Mucosa of descending colon (tissue), 3 donors: Measurements from ENCODE around the gene MAPK8IP3. TPM values are rescaled to one million over a fixed set of nuclear protein-coding genes. Genes with fewer than 3 reads are reported as not detected.

ENCODE experiments used
- ATAC-seq: fragments of 200-7000 bp; cut with Tn5 transposase; one replicate; pipeline ENCODE4 v1.9.1; 2020; ENCODE audit warnings: mild to moderate bottlenecking, moderate library complexity
- DNase-seq, 3 donors: peaks; one replicate each; pipeline ENCODE4 v3.0.0-alpha.2; 2020
- H3K36me3 ChIP-seq: fragments of 200-600 bp; one replicate; pipeline ENCODE4 v1.8.0; 2021; ENCODE audit warnings: low read depth, mild to moderate bottlenecking
- H3K4me1 ChIP-seq: fragments of 200-600 bp; one replicate; pipeline ENCODE4 v1.8.0; 2021; ENCODE audit warnings: low read depth, mild to moderate bottlenecking
- H3K4me3 ChIP-seq: fragments of 200-600 bp; one replicate; pipeline ENCODE4 v1.8.0; 2021; ENCODE audit warnings: mild to moderate bottlenecking
- H3K9me3 ChIP-seq: fragments of 200-600 bp; one replicate; pipeline ENCODE4 v1.8.0; 2021; ENCODE audit warnings: mild to moderate bottlenecking
- CTCF ChIP-seq: fragments of 200-600 bp; IDR thresholded peaks from one replicate; pipeline ENCODE4 v1.8.0; 2022; ENCODE audit warnings: antibody characterized with exemption, mild to moderate bottlenecking
- intact Hi-C, 2 donors: fragments of 100-400 bp; cut with DNase I in 1 of 2; cut with micrococcal nuclease in 1 of 2; formaldehyde crosslinking; loops; one replicate each; pipeline versions ENCODE4 v1.11.0 to v1.11.1; 2022; cut with DNase I, micrococcal nuclease
- total RNA-seq, 3 donors: library from RNA; stranded (reverse); fragmentation: NEBNext Ultra II Directional in 2 of 3; extraction: Animal tissue kit (Norgen Biotek cat#: 25700) in 2 of 3; gene quantifications; one replicate each; pipeline versions ENCODE4 v1.2.1 to v1.2.4, GENCODE V29; 2021 to 2023
- donor health status: DM: no; HTN: no; CAD: no; lungs with moderate emphysema.
- donor health status: DM: no; HTN: no; CAD: no.
- donor health status: DM: no; HTN: yes; CAD: no.

MAPK8IP3 gene
- total RNA-seq, 3 donors from 2014 or later: 76.2 to 82.5 (median 79.4) TPM

DNA sequence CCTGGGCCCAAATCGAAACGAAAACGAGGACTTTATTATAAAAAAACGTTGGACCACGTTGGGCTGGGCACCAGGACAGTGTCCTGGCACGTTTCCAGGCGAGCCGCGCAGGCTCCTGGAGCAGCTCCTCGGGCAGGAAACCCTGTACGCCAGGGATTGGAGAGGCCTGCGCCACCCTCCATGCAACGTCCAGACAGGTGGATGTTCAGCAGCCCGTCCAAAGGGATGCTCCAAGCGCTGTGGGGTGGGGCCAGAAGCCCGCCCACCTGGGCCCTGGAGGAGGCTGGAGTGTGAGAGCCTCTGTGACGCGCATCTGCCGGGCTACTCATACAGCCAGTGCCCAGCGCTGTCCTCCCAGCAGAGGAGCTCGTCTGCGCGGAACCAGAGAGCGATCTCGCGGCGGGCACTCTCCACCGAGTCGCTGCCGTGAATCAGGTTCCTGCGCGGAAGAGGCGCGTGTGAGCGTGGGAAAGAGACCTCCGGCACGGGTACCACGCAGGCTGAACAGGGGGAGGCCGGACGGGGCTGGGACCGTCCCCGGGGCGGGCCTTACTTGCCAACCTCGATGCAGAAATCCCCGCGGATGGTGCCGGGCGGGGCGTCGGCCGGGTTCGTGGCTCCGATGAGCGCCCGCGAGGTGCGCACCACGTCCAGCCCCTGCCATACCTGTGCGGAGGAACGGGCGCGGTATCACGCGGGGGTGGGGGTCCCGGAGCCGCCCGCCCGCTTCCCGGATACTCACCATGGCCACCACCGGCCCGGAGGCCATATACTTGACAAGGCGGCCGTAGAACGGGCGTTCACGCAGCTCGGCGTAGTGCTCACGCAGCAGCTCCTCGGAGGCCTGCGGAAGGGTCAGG, 64.6 kb downstream of the MAPK8IP3 start:
- DNase-seq (peak; percentile 75 to 88 (median 82)), ATAC-seq (peak; percentile 39)
- Histone ChIP-seq H3K9me3 (no peaks in the 10 kb centered on the region), H3K36me3 (no peaks in the 10 kb centered on the region), H3K4me1 (peaks cover 31% of the 10 kb centered on the region), H3K4me3 (peak overlapping the region; percentile 75)
- intact Hi-C loops: no loop called here
- TF ChIP-seq CTCF: no peak

- H3K9me3 ChIP-seq: no peaks in the 10 kb centered on the region
- ATAC-seq (peak; percentile 61), DNase-seq (peak; percentile 89 to 91 (median 91))
- intact Hi-C loops: no loop called here
- peak within 1 kb of the TSS; percentile 89 for H3K4me3 ChIP-seq
- no peaks in the 10 kb centered on the region for H3K36me3 ChIP-seq
- TF ChIP-seq CTCF: no peak
- H3K4me1 ChIP-seq: peaks cover 31% of the 10 kb centered on the region
Measured at GRCh38 chr16:1771188-1771863, 65.3 kb downstream of the MAPK8IP3 start, which contains the start of gene NME3. TSS of gene NME3 (minus strand) at chr16:1771543. CDS start at chr16:1771534, 9 bp downstream.

- Histone ChIP-seq H3K36me3 (no peaks in the 10 kb centered on the region), H3K4me1 (peaks cover 31% of the 10 kb centered on the region), H3K4me3 (peak overlapping the region; percentile 89), H3K9me3 (no peaks in the 10 kb centered on the region)
- DNase-seq: peak in 1 of 3 donors; percentile 49
- no peak for TF ChIP-seq CTCF
- intact Hi-C loops: no loop called here
- no peak for ATAC-seq
Measured at GRCh38 chr16:1771864-1772361, 65.9 kb downstream of the MAPK8IP3 start.

DNA sequence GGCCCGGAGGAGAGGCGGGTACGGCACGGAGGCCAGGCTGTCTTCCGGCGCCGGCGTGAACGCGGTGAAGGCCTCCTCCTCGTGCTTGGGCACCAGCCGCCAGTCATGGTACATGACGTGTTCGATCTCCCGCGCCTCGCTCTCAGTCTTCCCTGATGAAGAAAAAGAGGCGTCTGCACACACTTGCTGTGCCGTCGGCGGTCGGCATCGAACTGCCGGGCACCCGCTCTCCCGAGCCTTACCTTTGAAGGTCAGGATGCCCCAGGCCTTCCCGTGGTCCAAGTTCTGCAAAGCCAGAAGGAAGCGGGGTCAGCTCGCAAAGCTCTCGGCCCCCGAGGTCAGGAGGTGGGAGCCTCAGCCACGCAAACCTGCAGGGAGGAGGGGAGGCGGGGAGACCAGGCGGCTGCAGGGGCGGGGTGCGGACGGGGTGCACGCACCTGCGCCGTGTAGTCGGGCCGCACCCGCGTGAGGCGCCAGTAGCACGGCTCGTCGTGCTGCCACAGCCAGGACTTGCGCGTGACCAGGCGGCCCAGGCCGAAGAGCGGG, 66.4 kb downstream of the MAPK8IP3 start, which contains the start of gene EME2:
Gene EME2, plus strand, starts transcription at position 449 of the 546 bp plus-strand sequence. CDS start 418 bp downstream, outside the sequence.
- Histone ChIP-seq H3K36me3 (peaks cover 2% of the 10 kb centered on the region), H3K4me3 (peak within 1 kb of the TSS; percentile 89), H3K9me3 (no peaks in the 10 kb centered on the region), H3K4me1 (peaks cover 31% of the 10 kb centered on the region)
- TF ChIP-seq CTCF: no peak
- intact Hi-C loops: no loop called here
- DNase-seq (peak in 2 of 3 donors; percentile 59 to 77), ATAC-seq (peak; percentile 27)

DNA sequence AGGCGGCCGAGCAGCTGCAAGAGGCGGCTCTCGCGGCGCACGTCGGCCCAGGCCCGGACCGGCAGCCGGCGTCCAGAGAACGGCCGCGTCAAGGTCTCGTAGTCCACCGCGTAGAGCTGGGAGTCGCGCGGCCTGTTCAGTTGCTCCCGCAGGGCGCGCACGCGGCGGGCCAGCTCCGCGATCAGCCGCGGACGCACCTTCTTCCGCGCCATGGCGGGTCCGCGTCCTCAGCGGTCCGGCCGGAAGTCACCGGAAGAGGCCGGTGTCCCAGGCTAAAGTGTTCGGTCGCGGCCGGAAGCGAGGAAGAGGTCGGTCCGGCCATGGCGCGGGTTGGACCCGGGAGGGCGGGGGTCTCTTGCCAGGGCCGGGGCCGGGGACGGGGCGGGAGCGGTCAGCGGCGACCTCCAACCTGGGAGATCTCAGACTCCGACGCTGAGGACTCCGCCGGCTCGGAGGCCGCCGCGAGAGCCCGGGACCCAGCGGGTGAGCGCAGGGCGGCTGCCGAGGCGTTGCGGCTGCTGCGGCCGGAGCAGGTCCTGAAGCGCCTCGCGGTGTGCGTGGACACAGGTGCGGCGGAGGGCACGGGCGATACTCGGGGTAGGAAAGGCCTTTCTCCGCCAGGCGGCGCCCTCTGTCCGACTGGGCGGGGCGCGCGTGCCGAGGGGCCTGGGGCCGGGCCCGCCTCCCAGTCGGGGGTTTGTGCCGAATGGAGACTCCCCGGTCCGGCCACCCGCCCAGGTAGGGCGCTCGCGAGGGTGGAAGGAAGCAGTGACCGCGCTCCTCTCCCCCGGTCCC, 67.1 kb downstream of the MAPK8IP3 start, which contains the start of gene MRPS34:
Gene MRPS34, minus strand, starts transcription at position 227 of the 795 bp plus-strand sequence. Its CDS starts 15 bp downstream, at position 212.
- ATAC-seq (peak; percentile 80), DNase-seq (peak; percentile 85 to 91 (median 90))
- peak; percentile 83 for TF ChIP-seq CTCF
- Histone ChIP-seq H3K4me3 (peak within 1 kb of the TSS; percentile 89), H3K36me3 (peaks cover 5% of the 10 kb centered on the region), H3K9me3 (no peaks in the 10 kb centered on the region), H3K4me1 (peaks cover 31% of the 10 kb centered on the region)
- intact Hi-C loops: no loop called here
